ENCODE results near the gene CARD10. TPM values are rescaled to one million over a fixed set of nuclear protein-coding genes. Genes with fewer than 3 reads are reported as not detected.

Gene CARD10
- total RNA-seq, 1 experiment from 2014 or later = 26.5 TPM

GRCh38 chr22:37568012-37568411 lies 48.8 kb upstream of the CARD10 start:
- TF ChIP-seq, protein P1, sequence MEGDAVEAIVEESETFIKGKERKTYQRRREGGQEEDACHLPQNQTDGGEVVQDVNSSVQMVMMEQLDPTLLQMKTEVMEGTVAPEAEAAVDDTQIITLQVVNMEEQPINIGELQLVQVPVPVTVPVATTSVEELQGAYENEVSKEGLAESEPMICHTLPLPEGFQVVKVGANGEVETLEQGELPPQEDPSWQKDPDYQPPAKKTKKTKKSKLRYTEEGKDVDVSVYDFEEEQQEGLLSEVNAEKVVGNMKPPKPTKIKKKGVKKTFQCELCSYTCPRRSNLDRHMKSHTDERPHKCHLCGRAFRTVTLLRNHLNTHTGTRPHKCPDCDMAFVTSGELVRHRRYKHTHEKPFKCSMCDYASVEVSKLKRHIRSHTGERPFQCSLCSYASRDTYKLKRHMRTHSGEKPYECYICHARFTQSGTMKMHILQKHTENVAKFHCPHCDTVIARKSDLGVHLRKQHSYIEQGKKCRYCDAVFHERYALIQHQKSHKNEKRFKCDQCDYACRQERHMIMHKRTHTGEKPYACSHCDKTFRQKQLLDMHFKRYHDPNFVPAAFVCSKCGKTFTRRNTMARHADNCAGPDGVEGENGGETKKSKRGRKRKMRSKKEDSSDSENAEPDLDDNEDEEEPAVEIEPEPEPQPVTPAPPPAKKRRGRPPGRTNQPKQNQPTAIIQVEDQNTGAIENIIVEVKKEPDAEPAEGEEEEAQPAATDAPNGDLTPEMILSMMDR (IDR thresholded peaks at IDR 0.05; ENCODE audit: insufficient read depth in 1 of 2, low read depth in 1 of 2, low read length in 1 of 2, severe bottlenecking in 1 of 2, unreplicated experiment in 1 of 2) = no peak
- Mint-ChIP-seq H3K4me1 (ENCODE audit: low read depth, unreplicated experiment) (peaks cover 31% of the 10 kb centered on the region), H3K4me3 (ENCODE audit: unreplicated experiment) (no peak overlapping the region), H3K27me3 (ENCODE audit: insufficient read depth, unreplicated experiment) (no peaks in the 10 kb centered on the region), H3K27ac (ENCODE audit: unreplicated experiment) (peak overlapping the region; percentile 48), H3K9me3 (ENCODE audit: unreplicated experiment) (no peaks in the 10 kb centered on the region), H3K36me3 (ENCODE audit: insufficient read depth, unreplicated experiment) (peaks cover 95% of the 10 kb centered on the region)
- no peak overlapping the region for H3K4me3 ChIP-seq (ENCODE audit: low read depth, low read length)
- peaks cover 11% of the 10 kb centered on the region for H3K36me3 ChIP-seq (ENCODE audit: control insufficient read depth, insufficient read depth, low read length)
- CTCF ChIA-PET = interaction anchor here (1.3 to 5.3 kb wide), 6 partner anchors 11 to 41 kb away, joined by 5 to 54 read pairs (median 20); partner anchors contain the start of genes GGA1 and LGALS2
- H3K4me1 ChIP-seq = peaks cover 73% of the 10 kb centered on the region
- no peaks in the 10 kb centered on the region for H3K27me3 ChIP-seq (replicated peaks; ENCODE audit: control insufficient read depth, insufficient read depth, low read length)
- intact Hi-C loops (cut with micrococcal nuclease; ENCODE audit: unreplicated experiment) = loop anchor here (5.0 kb wide), 1 partner anchor 39 kb away; the partner anchor contains the start of gene GGA1
- BruUV-seq (replicated peaks) = no TSS peak
- no peak for DNase-seq
- no peaks in the 10 kb centered on the region for H3K9me3 ChIP-seq
- POLR2A ChIA-PET = no interaction called here

GRCh38 chr22:37566903-37567798 lies 47.9 kb upstream of the CARD10 start:
- peak; percentile 79 to 90 for DNase-seq
- Mint-ChIP-seq H3K4me3 (ENCODE audit: unreplicated experiment) (peak overlapping the region; percentile 16), H3K27me3 (ENCODE audit: insufficient read depth, unreplicated experiment) (no peaks in the 10 kb centered on the region), H3K9me3 (ENCODE audit: unreplicated experiment) (no peaks in the 10 kb centered on the region), H3K4me1 (ENCODE audit: low read depth, unreplicated experiment) (peaks cover 33% of the 10 kb centered on the region), H3K27ac (ENCODE audit: unreplicated experiment) (peak overlapping the region; percentile 48), H3K36me3 (ENCODE audit: insufficient read depth, unreplicated experiment) (peaks cover 95% of the 10 kb centered on the region)
- H3K36me3 ChIP-seq (ENCODE audit: control insufficient read depth, insufficient read depth, low read length) = peaks cover 11% of the 10 kb centered on the region
- no peaks in the 10 kb centered on the region for H3K27me3 ChIP-seq (replicated peaks; ENCODE audit: control insufficient read depth, insufficient read depth, low read length)
- peaks cover 80% of the 10 kb centered on the region for H3K4me1 ChIP-seq
- intact Hi-C loops (cut with micrococcal nuclease; ENCODE audit: unreplicated experiment) = loop anchor here (1.0 to 5.0 kb wide), 3 partner anchors 22 to 40 kb away; partner anchors contain the start of gene GGA1
- POLR2A ChIA-PET = interaction anchor here (0.6 kb wide), 1 partner anchor 25 kb away, joined by 3 read pairs; no protein-coding TSS in a partner anchor
- BruUV-seq (replicated peaks) = no TSS peak
- TF ChIP-seq, protein P1 (IDR thresholded peaks at IDR 0.05; ENCODE audit: insufficient read depth in 1 of 2, low read depth in 1 of 2, low read length in 1 of 2, severe bottlenecking in 1 of 2, unreplicated experiment in 1 of 2) = peak; percentile 90 to 93
- H3K4me3 ChIP-seq (ENCODE audit: low read depth, low read length) = no peak overlapping the region
- CTCF ChIA-PET = interaction anchor here (0.5 to 5.3 kb wide), 19 partner anchors 8 to 102 kb away, joined by 3 to 54 read pairs (median 5); partner anchors contain the start of genes GGA1 and LGALS2
- no peaks in the 10 kb centered on the region for H3K9me3 ChIP-seq

DNA sequence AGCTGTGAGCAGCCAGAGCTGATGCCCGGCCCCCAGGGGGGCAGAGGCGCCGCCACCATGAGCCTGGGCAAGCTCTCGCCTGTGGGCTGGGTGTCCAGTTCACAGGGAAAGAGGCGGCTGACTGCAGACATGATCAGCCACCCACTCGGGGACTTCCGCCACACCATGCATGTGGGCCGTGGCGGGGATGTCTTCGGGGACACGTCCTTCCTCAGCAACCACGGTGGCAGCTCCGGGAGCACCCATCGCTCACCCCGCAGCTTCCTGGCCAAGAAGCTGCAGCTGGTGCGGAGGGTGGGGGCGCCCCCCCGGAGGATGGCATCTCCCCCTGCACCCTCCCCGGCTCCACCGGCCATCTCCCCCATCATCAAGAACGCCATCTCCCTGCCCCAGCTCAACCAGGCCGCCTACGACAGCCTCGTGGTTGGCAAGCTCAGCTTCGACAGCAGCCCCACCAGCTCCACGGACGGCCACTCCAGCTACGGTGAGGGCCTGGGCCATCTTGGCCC lies 47.2 kb upstream of the CARD10 start:
- no TSS peak for BruUV-seq (replicated peaks)
- no peaks in the 10 kb centered on the region for H3K9me3 ChIP-seq
- H3K27me3 Mint-ChIP-seq (ENCODE audit: insufficient read depth, unreplicated experiment) = no peaks in the 10 kb centered on the region
- TF ChIP-seq, protein P1 (IDR thresholded peaks at IDR 0.05; ENCODE audit: insufficient read depth in 1 of 2, low read depth in 1 of 2, low read length in 1 of 2, severe bottlenecking in 1 of 2, unreplicated experiment in 1 of 2) = no peak
- H3K4me3 ChIP-seq (ENCODE audit: low read depth, low read length) = no peak overlapping the region
- H3K4me1 ChIP-seq = peaks cover 78% of the 10 kb centered on the region
- H3K27me3 ChIP-seq (replicated peaks; ENCODE audit: control insufficient read depth, insufficient read depth, low read length) = no peaks in the 10 kb centered on the region
- H3K4me3 Mint-ChIP-seq (ENCODE audit: unreplicated experiment) = no peak overlapping the region
- no peaks in the 10 kb centered on the region for H3K9me3 Mint-ChIP-seq (ENCODE audit: unreplicated experiment)
- CTCF ChIA-PET = interaction anchor here (1.0 to 5.3 kb wide), 6 partner anchors 13 to 54 kb away, joined by 3 to 54 read pairs (median 20); partner anchors contain the start of gene LGALS2
- no peak overlapping the region for H3K27ac Mint-ChIP-seq (ENCODE audit: unreplicated experiment)
- H3K4me1 Mint-ChIP-seq (ENCODE audit: low read depth, unreplicated experiment) = peaks cover 33% of the 10 kb centered on the region
- peaks cover 11% of the 10 kb centered on the region for H3K36me3 ChIP-seq (ENCODE audit: control insufficient read depth, insufficient read depth, low read length)
- intact Hi-C loops (cut with micrococcal nuclease; ENCODE audit: unreplicated experiment) = loop anchor here (5.0 kb wide), 1 partner anchor 41 kb away; the partner anchor contains the start of gene GGA1
- H3K36me3 Mint-ChIP-seq (ENCODE audit: insufficient read depth, unreplicated experiment) = peaks cover 95% of the 10 kb centered on the region
- POLR2A ChIA-PET = no interaction called here
- no peak for DNase-seq
